K562 (cell line): ENCODE results near the gene SLC9C2. TPM values are rescaled to one million over a fixed set of nuclear protein-coding genes. Genes with fewer than 3 reads are reported as not detected.

Source experiments
- CREBBP ChIP-seq: IDR thresholded peaks from one replicate; pipeline ENCODE4 v1.6.1; 2012; ENCODE audit warnings: low read depth, mild to moderate bottlenecking, control low read depth, inconsistent platforms, low read length
- JUND ChIP-seq, 2 experiments: IDR thresholded peaks; 2 replicates in 1 of 2; 3 replicates in 1 of 2; pipeline ENCODE4 v1.6.1; 2011; ENCODE audit warnings: borderline replicate concordance in 2 of 2, low read depth in 2 of 2, low read length in 2 of 2, improper control_type of control experiment in 1 of 2, missing biosample characterization in 1 of 2, missing genetic modification characterization in 1 of 2, missing genetic modification reagents in 1 of 2
- SREBF2 ChIP-seq: sonication (generic); formaldehyde crosslinking; IDR thresholded peaks from 2 replicates; pipeline ENCODE4 v1.4.0; 2020; ENCODE audit warnings: mild to moderate bottlenecking, missing genetic modification reagents
- polyA plus RNA-seq, 8 experiments: library from polyadenylated mRNA; depleted of rRNA in 4 of 8; stranded (reverse) in 5 of 8; unstranded in 3 of 8; fragments of >200 nt; fragmentation: Nextera tagmentation in 2 of 8; fragmentation: Illumina TruSeq in 1 of 8; extraction: Ambion mirVana in 2 of 8; extraction: Trizol in 1 of 8; gene quantifications; 2 replicates each; pipeline versions ENCODE4 v1.2.1 to v1.2.3, GENCODE V29; 2011 to 2014; ENCODE audit warnings: inconsistent platforms in 1 of 8, missing spikeins in 1 of 8
- total RNA-seq, 7 experiments: library from RNA; depleted of rRNA in 6 of 7; stranded (reverse); fragments of >200 nt in 6 of 7; fragmentation: Illumina TruSeq in 2 of 7; extraction: Trizol in 2 of 7; gene quantifications; 2 replicates each; pipeline versions ENCODE4 v1.2.1 to v1.2.3, GENCODE V29; 2011 to 2021; ENCODE audit warnings: low replicate concordance in 1 of 7
- TF ChIP-seq, protein P1 (sequence below), 2 experiments: fragments of 450-650 bp in 1 of 2; sonication (generic) in 1 of 2; formaldehyde crosslinking in 1 of 2; IDR thresholded peaks; 2 replicates each; pipeline versions ENCODE4 v1.7.1 to v1.9.0; 2016 to 2022; ENCODE audit warnings: inconsistent platforms in 1 of 2, mild to moderate bottlenecking in 1 of 2, missing genetic modification reagents in 1 of 2
- TF ChIP-seq, protein P2 (sequence below): fragments of 250-450 bp; sonication (Bioruptor Pico); IDR thresholded peaks from 2 replicates; pipeline ENCODE4 v1.8.0; 2022; ENCODE audit warnings: moderate library complexity, mild to moderate bottlenecking, inconsistent platforms

Gene SLC9C2
- total and polyA plus RNA-seq, 9 of the 15 experiments (the other 6 are each of a cell fraction or from before 2014, with no cell fraction given), result 0.11 to 0.22 (median 0.15) TPM; not detected in 5

DNA sequence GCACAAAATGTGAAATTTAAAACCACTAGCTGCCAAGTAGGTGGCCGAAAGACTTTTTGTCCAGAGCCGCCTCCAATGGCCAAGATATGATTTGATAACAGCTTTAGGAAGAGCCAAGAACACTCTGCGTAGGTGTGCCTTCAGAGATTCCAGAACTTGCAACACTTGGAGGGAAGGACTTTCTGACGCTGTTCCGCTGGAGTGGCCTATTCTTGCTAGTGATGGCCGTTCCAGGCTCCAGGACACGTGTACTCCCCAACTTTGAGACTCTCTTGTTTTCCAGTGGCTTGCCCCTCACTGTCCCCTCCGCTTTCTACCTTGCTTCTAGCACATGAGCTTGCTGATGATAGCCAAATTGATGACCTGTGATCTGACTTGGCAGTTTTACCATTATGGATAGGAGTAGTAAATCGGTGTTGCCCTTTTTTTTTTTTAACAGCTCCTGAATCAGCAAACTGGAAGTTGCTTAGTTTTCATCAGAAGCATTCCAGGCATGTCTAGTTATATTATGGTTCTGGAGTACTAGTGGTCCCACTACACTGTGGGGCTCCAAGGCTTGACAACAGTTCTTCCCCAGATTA lies 124.7 kb downstream of the SLC9C2 start (continued):
- TF ChIP-seq, protein P1, sequence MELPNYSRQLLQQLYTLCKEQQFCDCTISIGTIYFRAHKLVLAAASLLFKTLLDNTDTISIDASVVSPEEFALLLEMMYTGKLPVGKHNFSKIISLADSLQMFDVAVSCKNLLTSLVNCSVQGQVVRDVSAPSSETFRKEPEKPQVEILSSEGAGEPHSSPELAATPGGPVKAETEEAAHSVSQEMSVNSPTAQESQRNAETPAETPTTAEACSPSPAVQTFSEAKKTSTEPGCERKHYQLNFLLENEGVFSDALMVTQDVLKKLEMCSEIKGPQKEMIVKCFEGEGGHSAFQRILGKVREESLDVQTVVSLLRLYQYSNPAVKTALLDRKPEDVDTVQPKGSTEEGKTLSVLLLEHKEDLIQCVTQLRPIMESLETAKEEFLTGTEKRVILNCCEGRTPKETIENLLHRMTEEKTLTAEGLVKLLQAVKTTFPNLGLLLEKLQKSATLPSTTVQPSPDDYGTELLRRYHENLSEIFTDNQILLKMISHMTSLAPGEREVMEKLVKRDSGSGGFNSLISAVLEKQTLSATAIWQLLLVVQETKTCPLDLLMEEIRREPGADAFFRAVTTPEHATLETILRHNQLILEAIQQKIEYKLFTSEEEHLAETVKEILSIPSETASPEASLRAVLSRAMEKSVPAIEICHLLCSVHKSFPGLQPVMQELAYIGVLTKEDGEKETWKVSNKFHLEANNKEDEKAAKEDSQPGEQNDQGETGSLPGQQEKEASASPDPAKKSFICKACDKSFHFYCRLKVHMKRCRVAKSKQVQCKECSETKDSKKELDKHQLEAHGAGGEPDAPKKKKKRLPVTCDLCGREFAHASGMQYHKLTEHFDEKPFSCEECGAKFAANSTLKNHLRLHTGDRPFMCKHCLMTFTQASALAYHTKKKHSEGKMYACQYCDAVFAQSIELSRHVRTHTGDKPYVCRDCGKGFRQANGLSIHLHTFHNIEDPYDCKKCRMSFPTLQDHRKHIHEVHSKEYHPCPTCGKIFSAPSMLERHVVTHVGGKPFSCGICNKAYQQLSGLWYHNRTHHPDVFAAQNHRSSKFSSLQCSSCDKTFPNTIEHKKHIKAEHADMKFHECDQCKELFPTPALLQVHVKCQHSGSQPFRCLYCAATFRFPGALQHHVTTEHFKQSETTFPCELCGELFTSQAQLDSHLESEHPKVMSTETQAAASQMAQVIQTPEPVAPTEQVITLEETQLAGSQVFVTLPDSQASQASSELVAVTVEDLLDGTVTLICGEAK (IDR thresholded peaks at IDR 0.05), result peak; percentile 43; the same call in 1 of the 2 replicates
- TF ChIP-seq, protein P1 (CRISPR knock-in tag; IDR thresholded peaks at IDR 0.05), result no peak
- no peak for TF ChIP-seq CREBBP
- peak; percentile 37; the same call in 1 of the 2 replicates for TF ChIP-seq JUND (IDR thresholded peaks at IDR 0.05; ENCODE audit: borderline replicate concordance, low read depth, low read length)
- no peak; the same call in 2 of the 3 replicates for TF ChIP-seq JUND (tag; IDR thresholded peaks at IDR 0.05; ENCODE audit: borderline replicate concordance, low read depth, low read length)
- peak; percentile 77; the same call in 1 of the 2 replicates for TF ChIP-seq SREBF2 (CRISPR knock-in tag)
- TF ChIP-seq, protein P2, sequence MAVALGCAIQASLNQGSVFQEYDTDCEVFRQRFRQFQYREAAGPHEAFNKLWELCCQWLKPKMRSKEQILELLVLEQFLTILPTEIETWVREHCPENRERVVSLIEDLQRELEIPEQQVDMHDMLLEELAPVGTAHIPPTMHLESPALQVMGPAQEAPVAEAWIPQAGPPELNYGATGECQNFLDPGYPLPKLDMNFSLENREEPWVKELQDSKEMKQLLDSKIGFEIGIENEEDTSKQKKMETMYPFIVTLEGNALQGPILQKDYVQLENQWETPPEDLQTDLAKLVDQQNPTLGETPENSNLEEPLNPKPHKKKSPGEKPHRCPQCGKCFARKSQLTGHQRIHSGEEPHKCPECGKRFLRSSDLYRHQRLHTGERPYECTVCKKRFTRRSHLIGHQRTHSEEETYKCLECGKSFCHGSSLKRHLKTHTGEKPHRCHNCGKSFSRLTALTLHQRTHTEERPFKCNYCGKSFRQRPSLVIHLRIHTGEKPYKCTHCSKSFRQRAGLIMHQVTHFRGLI (CRISPR knock-in tag), result no peak
